Ascending aorta (tissue), 2 donors: Measurements from ENCODE around the gene SMCHD1. TPM values are rescaled to one million over a fixed set of nuclear protein-coding genes. Genes with fewer than 3 reads are reported as not detected.

Experiments
- DNase-seq, 2 donors: peaks; one replicate each; pipeline ENCODE4 v3.0.0-alpha.2; 2019; ENCODE audit warnings: low spot score in 2 of 2
- H3K27ac ChIP-seq, 2 donors: fragments of 200-600 bp; sonication (generic); one replicate each; pipeline ENCODE4 v1.5.1; 2016 to 2017; ENCODE audit warnings: mild to moderate bottlenecking in 1 of 2
- H3K27me3 ChIP-seq: fragments of 200-600 bp; sonication (generic); one replicate; pipeline ENCODE4 v1.5.1; 2017
- H3K36me3 ChIP-seq, 2 donors: fragments of 200-600 bp; sonication (generic); one replicate each; pipeline ENCODE4 v1.5.1; 2016
- H3K4me1 ChIP-seq, 2 donors: fragments of 200-600 bp; sonication (generic); one replicate each; pipeline ENCODE4 v1.5.1; 2016 to 2017; ENCODE audit warnings: mild to moderate bottlenecking in 1 of 2
- H3K4me3 ChIP-seq, 2 donors: fragments of 200-600 bp; sonication (generic); one replicate each; pipeline ENCODE4 v1.5.1; 2016 to 2017; ENCODE audit warnings: mild to moderate bottlenecking in 1 of 2
- H3K9me3 ChIP-seq, 2 donors: fragments of 200-600 bp; sonication (generic); one replicate each; pipeline ENCODE4 v1.5.1; 2016
- CTCF ChIP-seq, 3 experiments: fragments of 200-600 bp in 2 of 3; fragments of 450-650 bp in 1 of 3; sonication (generic) in 2 of 3; IDR thresholded peaks; one replicate each; pipeline ENCODE4 v1.5.1; 2016 to 2019; ENCODE audit warnings: antibody characterized with exemption in 3 of 3, mild to moderate bottlenecking in 1 of 3, moderate library complexity in 1 of 3
- intact Hi-C: fragments of 100-400 bp; cut with DNase I; formaldehyde crosslinking; loops from one replicate; pipeline ENCODE4 v1.15.1; 2023
- total RNA-seq: library from RNA; depleted of rRNA; stranded (reverse); fragments of >200 nt; gene quantifications from one replicate; pipeline ENCODE4 v1.1.0, GENCODE V29; 2016

Gene SMCHD1
- total RNA-seq, 1 donor from 2014 or later: 29.2 TPM

GRCh38 chr18:2853173-2853925, 197.8 kb downstream of the SMCHD1 start:
- Histone ChIP-seq H3K4me1 (peaks cover 0 to 21% of the 10 kb centered on the region in 2 donors), H3K4me3 (no peak overlapping the region), H3K9me3 (no peaks in the 10 kb centered on the region), H3K27ac (no peak overlapping the region), H3K27me3 (no peaks in the 10 kb centered on the region), H3K36me3 (no peaks in the 10 kb centered on the region)
- no peak for TF ChIP-seq CTCF (IDR thresholded peaks at IDR 0.05)
- intact Hi-C loops: loop anchor here (10.0 kb wide), 1 partner anchor 601 kb away; the partner anchor contains the start of gene TGIF1
- no peak for DNase-seq

- DNase-seq: no peak
- Histone ChIP-seq H3K27me3 (no peaks in the 10 kb centered on the region), H3K27ac (peak overlapping the region; percentile 55 to 71), H3K36me3 (no peaks in the 10 kb centered on the region), H3K4me3 (peak overlapping the region in 1 of 2 donors; percentile 31), H3K9me3 (no peaks in the 10 kb centered on the region), H3K4me1 (peaks cover 0 to 25% of the 10 kb centered on the region in 2 donors)
- intact Hi-C loops: loop anchor here (10.0 kb wide), 1 partner anchor 601 kb away; the partner anchor contains the start of gene TGIF1
- TF ChIP-seq CTCF (IDR thresholded peaks at IDR 0.05): no peak
Observed at GRCh38 chr18:2853926-2854664, 198.6 kb downstream of the SMCHD1 start.

Other genes with a start within 250 kb of the SMCHD1 start
- not detected for gene METTL4, start 84.2 kb upstream of the SMCHD1 start, total RNA-seq
- not detected for gene NDC80, start 84.2 kb upstream of the SMCHD1 start, total RNA-seq
- gene EMILIN2, start 191.3 kb downstream of the SMCHD1 start, total RNA-seq: 22.4 TPM